HUES6 (cell line): ENCODE data around the gene TINAG.
A peak's percentile ranks its signal among the peaks of the same experiment; 100 is the strongest.

Experiments
- H3K27ac ChIP-seq: 2 replicates; pipeline ENCODE4 v1.7.0; 2013; ENCODE audit warnings: low read depth, mild to moderate bottlenecking, low read length, inconsistent platforms
- H3K27me3 ChIP-seq: 2 replicates; pipeline ENCODE4 v1.6.1; 2013; ENCODE audit warnings: low read length; ENCODE audit not compliant: control insufficient read depth, insufficient read depth
- H3K36me3 ChIP-seq: 2 replicates; pipeline ENCODE4 v1.6.1; 2013; ENCODE audit warnings: low read length; ENCODE audit not compliant: control insufficient read depth, insufficient read depth
- H3K4me1 ChIP-seq: 2 replicates; pipeline ENCODE4 v1.6.1; 2013; ENCODE audit warnings: low read length; ENCODE audit not compliant: control insufficient read depth, insufficient read depth
- H3K4me3 ChIP-seq: 2 replicates; pipeline ENCODE4 v1.5.1; 2013; ENCODE audit warnings: low read depth, low read length
- H3K9ac ChIP-seq: one replicate; pipeline ENCODE4 v1.6.1; 2013; ENCODE audit warnings: mild to moderate bottlenecking, low read length
- H3K9me3 ChIP-seq: 2 replicates; pipeline ENCODE4 v1.6.1; 2013; ENCODE audit warnings: low read depth, low read length; ENCODE audit not compliant: control insufficient read depth, insufficient read depth

TINAG gene

GRCh38 chr6:54308289-54308985 lies at the start of gene TINAG:
TINAG (plus strand) TSS chr6:54308441; CDS start chr6:54308551, 110 bp downstream.
- H3K9me3 ChIP-seq, result no peaks in the 10 kb centered on the region
- no peaks in the 10 kb centered on the region for H3K27me3 ChIP-seq
- H3K9ac ChIP-seq, result no peak within 1 kb of the TSS
- no peaks in the 10 kb centered on the region for H3K4me1 ChIP-seq
- no peaks in the 10 kb centered on the region for H3K36me3 ChIP-seq
- H3K4me3 ChIP-seq, result no peak within 1 kb of the TSS
- H3K27ac ChIP-seq, result no peak within 1 kb of the TSS

GRCh38 chr6:54260025-54260424 lies 48.2 kb upstream of the TINAG start:
- Histone ChIP-seq H3K27me3 (no peaks in the 10 kb centered on the region), H3K4me3 (no peak overlapping the region), H3K4me1 (peaks cover 20% of the 10 kb centered on the region), H3K9me3 (no peaks in the 10 kb centered on the region), H3K27ac (no peak overlapping the region), H3K36me3 (no peaks in the 10 kb centered on the region), H3K9ac (no peak overlapping the region)

- Histone ChIP-seq H3K9ac (no peak overlapping the region), H3K4me1 (peaks cover 20% of the 10 kb centered on the region), H3K4me3 (peak overlapping the region; percentile 3; the same call in 1 of the 2 replicates), H3K27me3 (no peaks in the 10 kb centered on the region), H3K27ac (peak overlapping the region; percentile 73; the same call in 1 of the 2 replicates), H3K9me3 (no peaks in the 10 kb centered on the region), H3K36me3 (no peaks in the 10 kb centered on the region)
Observed at GRCh38 chr6:54262499-54262898, 45.7 kb upstream of the TINAG start.

- Histone ChIP-seq H3K27ac (peak overlapping the region; percentile 73; the same call in 1 of the 2 replicates), H3K4me1 (peaks cover 20% of the 10 kb centered on the region), H3K9me3 (no peaks in the 10 kb centered on the region), H3K27me3 (no peaks in the 10 kb centered on the region), H3K9ac (no peak overlapping the region), H3K4me3 (no peak overlapping the region), H3K36me3 (no peaks in the 10 kb centered on the region)
Observed at GRCh38 chr6:54262971-54263370, 45.3 kb upstream of the TINAG start.

GRCh38 chr6:54264581-54265272 lies 43.5 kb upstream of the TINAG start:
- H3K9ac ChIP-seq, result no peak overlapping the region
- H3K4me3 ChIP-seq, result no peak overlapping the region
- H3K36me3 ChIP-seq, result no peaks in the 10 kb centered on the region
- H3K27ac ChIP-seq, result no peak overlapping the region
- peaks cover 20% of the 10 kb centered on the region for H3K4me1 ChIP-seq
- no peaks in the 10 kb centered on the region for H3K27me3 ChIP-seq
- no peaks in the 10 kb centered on the region for H3K9me3 ChIP-seq

- Histone ChIP-seq H3K9ac (no peak overlapping the region), H3K4me1 (peaks cover 14% of the 10 kb centered on the region), H3K36me3 (no peaks in the 10 kb centered on the region), H3K9me3 (no peaks in the 10 kb centered on the region), H3K27ac (no peak overlapping the region), H3K4me3 (no peak overlapping the region), H3K27me3 (no peaks in the 10 kb centered on the region)
Observed at GRCh38 chr6:54266400-54266923, 41.8 kb upstream of the TINAG start.

GRCh38 chr6:54267798-54268197 lies 40.4 kb upstream of the TINAG start:
- no peak overlapping the region for H3K27ac ChIP-seq
- no peaks in the 10 kb centered on the region for H3K27me3 ChIP-seq
- no peak overlapping the region for H3K9ac ChIP-seq

GRCh38 chr6:54273214-54273820 lies 34.9 kb upstream of the TINAG start:
- Histone ChIP-seq H3K9me3 (no peaks in the 10 kb centered on the region), H3K9ac (no peak overlapping the region), H3K27ac (no peak overlapping the region), H3K4me3 (no peak overlapping the region), H3K27me3 (no peaks in the 10 kb centered on the region), H3K4me1 (no peaks in the 10 kb centered on the region), H3K36me3 (no peaks in the 10 kb centered on the region)

More at GRCh38 chr6:54267798-54268197, 40.4 kb upstream of the TINAG start:
- no peaks in the 10 kb centered on the region for H3K9me3 ChIP-seq
- peaks cover 6% of the 10 kb centered on the region for H3K4me1 ChIP-seq
- H3K4me3 ChIP-seq, result no peak overlapping the region
- H3K36me3 ChIP-seq, result no peaks in the 10 kb centered on the region

GRCh38 chr6:54274383-54274782 lies 33.9 kb upstream of the TINAG start:
- Histone ChIP-seq H3K9me3 (no peaks in the 10 kb centered on the region), H3K9ac (no peak overlapping the region), H3K4me3 (no peak overlapping the region), H3K36me3 (no peaks in the 10 kb centered on the region), H3K27me3 (no peaks in the 10 kb centered on the region), H3K4me1 (no peaks in the 10 kb centered on the region), H3K27ac (no peak overlapping the region)

GRCh38 chr6:54282186-54282585 lies 26.1 kb upstream of the TINAG start:
- Histone ChIP-seq H3K9me3 (no peaks in the 10 kb centered on the region), H3K36me3 (no peaks in the 10 kb centered on the region), H3K4me1 (no peaks in the 10 kb centered on the region), H3K9ac (no peak overlapping the region), H3K27me3 (no peaks in the 10 kb centered on the region), H3K27ac (no peak overlapping the region), H3K4me3 (no peak overlapping the region)
